ENCODE measurements around the gene FLOT2.

GRCh38 chr17:28901866-28902818, 4.6 kb upstream of the FLOT2 start:
- TF ChIP-seq POLR2A (IDR thresholded peaks at IDR 0.05), result no peak
- no peak for TF ChIP-seq CTCF (IDR thresholded peaks at IDR 0.05)
